GM18867 (cell line): ENCODE measurements around the gene PDX1.

Source experiments
- ATAC-seq: cut with Tn5 transposase; IDR thresholded peaks from one replicate; pipeline ENCODE4 v1.9.1; 2021; ENCODE audit warnings: mild to moderate bottlenecking, moderate library complexity; ENCODE audit not compliant: unreplicated experiment

The PDX1 gene

GRCh38 chr13:27919934-27920676, at the start of gene PDX1:
PDX1 (plus strand) TSS chr13:27920000; CDS start chr13:27920139, 139 bp downstream.
- no peak for ATAC-seq

GRCh38 chr13:27878274-27878673, 41.5 kb upstream of the PDX1 start:
- no peak for ATAC-seq

- no peak for ATAC-seq
Observed at GRCh38 chr13:27889471-27889870, 30.3 kb upstream of the PDX1 start.

- no peak for ATAC-seq
Observed at GRCh38 chr13:27896726-27897125, 23.1 kb upstream of the PDX1 start.

- ATAC-seq: no peak
Observed at GRCh38 chr13:27904719-27905118, 15.1 kb upstream of the PDX1 start.

- ATAC-seq: no peak
Observed at GRCh38 chr13:27905650-27906049, 14.2 kb upstream of the PDX1 start.

GRCh38 chr13:27907121-27907787, 12.5 kb upstream of the PDX1 start:
- ATAC-seq: no peak

- ATAC-seq: no peak
Observed at GRCh38 chr13:27909378-27909777, 10.4 kb upstream of the PDX1 start.

GRCh38 chr13:27911521-27911920, 8.3 kb upstream of the PDX1 start:
- no peak for ATAC-seq

GRCh38 chr13:27913160-27913559, 6.6 kb upstream of the PDX1 start:
- ATAC-seq: no peak

GRCh38 chr13:27915301-27916207, 4.2 kb upstream of the PDX1 start:
- ATAC-seq: no peak

GRCh38 chr13:27917121-27917947, 2.5 kb upstream of the PDX1 start:
- ATAC-seq: no peak

GRCh38 chr13:27918041-27918917, 1.5 kb upstream of the PDX1 start:
- ATAC-seq: no peak

- no peak for ATAC-seq
Observed at GRCh38 chr13:27918918-27919658, 712 bp upstream of the PDX1 start.

GRCh38 chr13:27919659-27919933, 204 bp upstream of the PDX1 start:
- ATAC-seq: no peak

GRCh38 chr13:27920677-27921420, 1.0 kb downstream of the PDX1 start:
- ATAC-seq: no peak

- ATAC-seq: no peak
Observed at GRCh38 chr13:27921421-27921960, 1.7 kb downstream of the PDX1 start.
